ENCODE results near the gene PARD3B. TPM values are rescaled to one million over a fixed set of nuclear protein-coding genes. Genes with fewer than 3 reads are reported as not detected.

PARD3B gene
- total and polyA plus RNA-seq, 2 of the 8 experiments (the other 6 are each of a cell fraction or from before 2014, with no cell fraction given) = 1.2 to 5.7 TPM

- TF ChIP-seq, protein P1, sequence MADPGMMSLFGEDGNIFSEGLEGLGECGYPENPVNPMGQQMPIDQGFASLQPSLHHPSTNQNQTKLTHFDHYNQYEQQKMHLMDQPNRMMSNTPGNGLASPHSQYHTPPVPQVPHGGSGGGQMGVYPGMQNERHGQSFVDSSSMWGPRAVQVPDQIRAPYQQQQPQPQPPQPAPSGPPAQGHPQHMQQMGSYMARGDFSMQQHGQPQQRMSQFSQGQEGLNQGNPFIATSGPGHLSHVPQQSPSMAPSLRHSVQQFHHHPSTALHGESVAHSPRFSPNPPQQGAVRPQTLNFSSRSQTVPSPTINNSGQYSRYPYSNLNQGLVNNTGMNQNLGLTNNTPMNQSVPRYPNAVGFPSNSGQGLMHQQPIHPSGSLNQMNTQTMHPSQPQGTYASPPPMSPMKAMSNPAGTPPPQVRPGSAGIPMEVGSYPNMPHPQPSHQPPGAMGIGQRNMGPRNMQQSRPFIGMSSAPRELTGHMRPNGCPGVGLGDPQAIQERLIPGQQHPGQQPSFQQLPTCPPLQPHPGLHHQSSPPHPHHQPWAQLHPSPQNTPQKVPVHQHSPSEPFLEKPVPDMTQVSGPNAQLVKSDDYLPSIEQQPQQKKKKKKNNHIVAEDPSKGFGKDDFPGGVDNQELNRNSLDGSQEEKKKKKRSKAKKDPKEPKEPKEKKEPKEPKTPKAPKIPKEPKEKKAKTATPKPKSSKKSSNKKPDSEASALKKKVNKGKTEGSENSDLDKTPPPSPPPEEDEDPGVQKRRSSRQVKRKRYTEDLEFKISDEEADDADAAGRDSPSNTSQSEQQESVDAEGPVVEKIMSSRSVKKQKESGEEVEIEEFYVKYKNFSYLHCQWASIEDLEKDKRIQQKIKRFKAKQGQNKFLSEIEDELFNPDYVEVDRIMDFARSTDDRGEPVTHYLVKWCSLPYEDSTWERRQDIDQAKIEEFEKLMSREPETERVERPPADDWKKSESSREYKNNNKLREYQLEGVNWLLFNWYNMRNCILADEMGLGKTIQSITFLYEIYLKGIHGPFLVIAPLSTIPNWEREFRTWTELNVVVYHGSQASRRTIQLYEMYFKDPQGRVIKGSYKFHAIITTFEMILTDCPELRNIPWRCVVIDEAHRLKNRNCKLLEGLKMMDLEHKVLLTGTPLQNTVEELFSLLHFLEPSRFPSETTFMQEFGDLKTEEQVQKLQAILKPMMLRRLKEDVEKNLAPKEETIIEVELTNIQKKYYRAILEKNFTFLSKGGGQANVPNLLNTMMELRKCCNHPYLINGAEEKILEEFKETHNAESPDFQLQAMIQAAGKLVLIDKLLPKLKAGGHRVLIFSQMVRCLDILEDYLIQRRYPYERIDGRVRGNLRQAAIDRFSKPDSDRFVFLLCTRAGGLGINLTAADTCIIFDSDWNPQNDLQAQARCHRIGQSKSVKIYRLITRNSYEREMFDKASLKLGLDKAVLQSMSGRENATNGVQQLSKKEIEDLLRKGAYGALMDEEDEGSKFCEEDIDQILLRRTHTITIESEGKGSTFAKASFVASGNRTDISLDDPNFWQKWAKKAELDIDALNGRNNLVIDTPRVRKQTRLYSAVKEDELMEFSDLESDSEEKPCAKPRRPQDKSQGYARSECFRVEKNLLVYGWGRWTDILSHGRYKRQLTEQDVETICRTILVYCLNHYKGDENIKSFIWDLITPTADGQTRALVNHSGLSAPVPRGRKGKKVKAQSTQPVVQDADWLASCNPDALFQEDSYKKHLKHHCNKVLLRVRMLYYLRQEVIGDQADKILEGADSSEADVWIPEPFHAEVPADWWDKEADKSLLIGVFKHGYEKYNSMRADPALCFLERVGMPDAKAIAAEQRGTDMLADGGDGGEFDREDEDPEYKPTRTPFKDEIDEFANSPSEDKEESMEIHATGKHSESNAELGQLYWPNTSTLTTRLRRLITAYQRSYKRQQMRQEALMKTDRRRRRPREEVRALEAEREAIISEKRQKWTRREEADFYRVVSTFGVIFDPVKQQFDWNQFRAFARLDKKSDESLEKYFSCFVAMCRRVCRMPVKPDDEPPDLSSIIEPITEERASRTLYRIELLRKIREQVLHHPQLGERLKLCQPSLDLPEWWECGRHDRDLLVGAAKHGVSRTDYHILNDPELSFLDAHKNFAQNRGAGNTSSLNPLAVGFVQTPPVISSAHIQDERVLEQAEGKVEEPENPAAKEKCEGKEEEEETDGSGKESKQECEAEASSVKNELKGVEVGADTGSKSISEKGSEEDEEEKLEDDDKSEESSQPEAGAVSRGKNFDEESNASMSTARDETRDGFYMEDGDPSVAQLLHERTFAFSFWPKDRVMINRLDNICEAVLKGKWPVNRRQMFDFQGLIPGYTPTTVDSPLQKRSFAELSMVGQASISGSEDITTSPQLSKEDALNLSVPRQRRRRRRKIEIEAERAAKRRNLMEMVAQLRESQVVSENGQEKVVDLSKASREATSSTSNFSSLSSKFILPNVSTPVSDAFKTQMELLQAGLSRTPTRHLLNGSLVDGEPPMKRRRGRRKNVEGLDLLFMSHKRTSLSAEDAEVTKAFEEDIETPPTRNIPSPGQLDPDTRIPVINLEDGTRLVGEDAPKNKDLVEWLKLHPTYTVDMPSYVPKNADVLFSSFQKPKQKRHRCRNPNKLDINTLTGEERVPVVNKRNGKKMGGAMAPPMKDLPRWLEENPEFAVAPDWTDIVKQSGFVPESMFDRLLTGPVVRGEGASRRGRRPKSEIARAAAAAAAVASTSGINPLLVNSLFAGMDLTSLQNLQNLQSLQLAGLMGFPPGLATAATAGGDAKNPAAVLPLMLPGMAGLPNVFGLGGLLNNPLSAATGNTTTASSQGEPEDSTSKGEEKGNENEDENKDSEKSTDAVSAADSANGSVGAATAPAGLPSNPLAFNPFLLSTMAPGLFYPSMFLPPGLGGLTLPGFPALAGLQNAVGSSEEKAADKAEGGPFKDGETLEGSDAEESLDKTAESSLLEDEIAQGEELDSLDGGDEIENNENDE (IDR thresholded peaks at IDR 0.05; ENCODE audit: insufficient replicate concordance, low read length) = no peak
- no peak for TF ChIP-seq ZNF274 (IDR thresholded peaks at IDR 0.05; ENCODE audit: borderline replicate concordance, extremely low read depth, low read length)
- TF ChIP-seq RXRA (IDR thresholded peaks at IDR 0.05; ENCODE audit: insufficient read depth, low read depth, low read length) = no peak
- no peak for TF ChIP-seq BRCA1 (IDR thresholded peaks at IDR 0.05; ENCODE audit: low read depth, low read length)
- no peak for TF ChIP-seq BCL11A (IDR thresholded peaks at IDR 0.05; ENCODE audit: low read depth in 2 of 2, low read length in 2 of 2)
- no peak for TF ChIP-seq CTBP2 (IDR thresholded peaks at IDR 0.05; ENCODE audit: borderline replicate concordance, insufficient read depth, insufficient read length, low read length)
- no peak for TF ChIP-seq RNF2 (IDR thresholded peaks at IDR 0.05; ENCODE audit: borderline replicate concordance, low read depth, low read length, missing control alignments, poor library complexity, severe bottlenecking)
- TF ChIP-seq SIRT6 (IDR thresholded peaks at IDR 0.05; ENCODE audit: low read length) = no peak
- no peak for TF ChIP-seq POU5F1 (IDR thresholded peaks at IDR 0.05; ENCODE audit: low read depth, low read length)
- no peak for TF ChIP-seq CHD2 (IDR thresholded peaks at IDR 0.05; ENCODE audit: low read length)
- TF ChIP-seq SIX5 (IDR thresholded peaks at IDR 0.05; ENCODE audit: low read depth, low read length) = no peak
- no peak for TF ChIP-seq TCF12 (IDR thresholded peaks at IDR 0.05; ENCODE audit: low read depth, low read length)
- TF ChIP-seq SP1 (IDR thresholded peaks at IDR 0.05; ENCODE audit: low read depth, low read length) = no peak
These were observed 859.9 kb downstream of the PARD3B start (continued) for GRCh38 chr2:205405194-205405593.

All from H1 (cell line).